ENCODE results near the gene TRIM46. TPM values are rescaled to one million over a fixed set of nuclear protein-coding genes. Genes with fewer than 3 reads are reported as not detected.

TRIM46 gene
- total RNA-seq, 4 donors from 2014 or later = 0.35 to 1.9 (median 0.40) TPM; not detected in 1

GRCh38 chr1:155169541-155169940, 4.1 kb upstream of the TRIM46 start:
- TF ChIP-seq EP300 (IDR thresholded peaks at IDR 0.05) = no peak
- no peak for TF ChIP-seq POLR2A (IDR thresholded peaks at IDR 0.05)
- no peak for TF ChIP-seq CTCF (IDR thresholded peaks at IDR 0.05)
- TF ChIP-seq POLR2AphosphoS5 (IDR thresholded peaks at IDR 0.05) = no peak
- H3K4me1 ChIP-seq = peaks cover 0 to 61% (median 28%) of the 10 kb centered on the region in 3 donors
- WGBS, 2 donors (ENCODE audit: low coverage in 1 of 2) = 59 to 79% methylated on average over 2 to 5 of the region's 5 CpGs

GRCh38 chr1:155170101-155170785, 3.4 kb upstream of the TRIM46 start:
- 71 to 100% methylated on average over 2 of the region's 2 CpGs for WGBS, 2 donors (ENCODE audit: low coverage in 1 of 2)
- Histone ChIP-seq H3K36me3 (peaks cover 0 to 27% of the 10 kb centered on the region in 2 donors), H3K27ac (no peak overlapping the region), H3K27me3 (peaks cover 19% of the 10 kb centered on the region), H3K4me3 (no peak overlapping the region), H3K4me1 (peaks cover 0 to 64% (median 30%) of the 10 kb centered on the region in 3 donors), H3K9me3 (no peaks in the 10 kb centered on the region)
- TF ChIP-seq POLR2AphosphoS5 (IDR thresholded peaks at IDR 0.05) = no peak
- TF ChIP-seq CTCF (IDR thresholded peaks at IDR 0.05) = no peak
- no peak for TF ChIP-seq EP300 (IDR thresholded peaks at IDR 0.05)
- no peak for TF ChIP-seq POLR2A (IDR thresholded peaks at IDR 0.05)
- no peak for ATAC-seq

More at GRCh38 chr1:155169541-155169940, 4.1 kb upstream of the TRIM46 start:
- Histone ChIP-seq H3K27me3 (peaks cover 12% of the 10 kb centered on the region), H3K9me3 (no peaks in the 10 kb centered on the region), H3K36me3 (peaks cover 0 to 27% of the 10 kb centered on the region in 2 donors), H3K27ac (no peak overlapping the region), H3K4me3 (no peak overlapping the region)
- ATAC-seq = no peak

- peaks cover 25% of the 10 kb centered on the region for H3K27me3 ChIP-seq
- WGBS, 2 donors (ENCODE audit: low coverage in 1 of 2) = 75% methylated on average over 7 of the region's 7 CpGs; no CpG with 5 or more reads in 1 of the 2 donors
- H3K9me3 ChIP-seq = no peaks in the 10 kb centered on the region
- peaks cover 0 to 27% of the 10 kb centered on the region in 2 donors for H3K36me3 ChIP-seq
- H3K27ac ChIP-seq = no peak overlapping the region
- no peak for ATAC-seq
- peaks cover 0 to 64% (median 30%) of the 10 kb centered on the region in 3 donors for H3K4me1 ChIP-seq
- TF ChIP-seq POLR2A (IDR thresholded peaks at IDR 0.05) (no peak), EP300 (IDR thresholded peaks at IDR 0.05) (no peak), POLR2AphosphoS5 (IDR thresholded peaks at IDR 0.05) (no peak), CTCF (IDR thresholded peaks at IDR 0.05) (no peak)
- H3K4me3 ChIP-seq = no peak overlapping the region
Measured at GRCh38 chr1:155170806-155171205, 2.8 kb upstream of the TRIM46 start.

- H3K4me1 ChIP-seq = peaks cover 0 to 60% (median 31%) of the 10 kb centered on the region in 3 donors
- peaks cover 0 to 27% of the 10 kb centered on the region in 2 donors for H3K36me3 ChIP-seq
- peak; percentile 20 for ATAC-seq
- H3K9me3 ChIP-seq = no peaks in the 10 kb centered on the region
- peak overlapping the region; percentile 74 to 99 (median 96) for H3K27ac ChIP-seq
- H3K4me3 ChIP-seq = peak overlapping the region; percentile 62 to 78
- H3K27me3 ChIP-seq = peaks cover 28% of the 10 kb centered on the region
- 50 to 61% methylated on average over 5 of the region's 8 CpGs for WGBS, 2 donors (ENCODE audit: low coverage in 1 of 2)
- TF ChIP-seq POLR2AphosphoS5 (IDR thresholded peaks at IDR 0.05) = no peak
- no peak for TF ChIP-seq POLR2A (IDR thresholded peaks at IDR 0.05)
- TF ChIP-seq EP300 (IDR thresholded peaks at IDR 0.05) = no peak
- TF ChIP-seq CTCF (IDR thresholded peaks at IDR 0.05) = no peak
Measured at GRCh38 chr1:155171836-155172731, 1.6 kb upstream of the TRIM46 start.
